ENCODE measurements around the gene KIF26A.

KIF26A gene

GRCh38 chr14:104194716-104195115, 56.3 kb downstream of the KIF26A start:
- TF ChIP-seq CTCF (IDR thresholded peaks at IDR 0.05; ENCODE audit: borderline replicate concordance, insufficient read depth, low read depth, low read length) = no peak
- H3K4me3 ChIP-seq (ENCODE audit: low read depth, low read length) = no peak overlapping the region

- no peak for TF ChIP-seq CTCF (IDR thresholded peaks at IDR 0.05; ENCODE audit: borderline replicate concordance, insufficient read depth, low read depth, low read length)
- H3K4me3 ChIP-seq (ENCODE audit: low read depth, low read length) = no peak overlapping the region
These were observed 57.0 kb downstream of the KIF26A start for GRCh38 chr14:104195361-104195760.

GRCh38 chr14:104195878-104196277, 57.5 kb downstream of the KIF26A start:
- no peak overlapping the region for H3K4me3 ChIP-seq (ENCODE audit: low read depth, low read length)
- no peak for TF ChIP-seq CTCF (IDR thresholded peaks at IDR 0.05; ENCODE audit: borderline replicate concordance, insufficient read depth, low read depth, low read length)

- H3K4me3 ChIP-seq (ENCODE audit: low read depth, low read length) = no peak overlapping the region
These were observed 58.2 kb downstream of the KIF26A start for GRCh38 chr14:104196461-104197140.

GRCh38 chr14:104197449-104198247, 59.3 kb downstream of the KIF26A start:
- TF ChIP-seq CTCF (IDR thresholded peaks at IDR 0.05; ENCODE audit: borderline replicate concordance, insufficient read depth, low read depth, low read length) = no peak
- H3K4me3 ChIP-seq (ENCODE audit: low read depth, low read length) = no peak overlapping the region

More at GRCh38 chr14:104196461-104197140, 58.2 kb downstream of the KIF26A start:
- TF ChIP-seq CTCF (IDR thresholded peaks at IDR 0.05; ENCODE audit: borderline replicate concordance, insufficient read depth, low read depth, low read length) = no peak

GRCh38 chr14:104199266-104199895, 61.0 kb downstream of the KIF26A start:
- TF ChIP-seq CTCF (IDR thresholded peaks at IDR 0.05; ENCODE audit: borderline replicate concordance, insufficient read depth, low read depth, low read length) = no peak

More at GRCh38 chr14:104199266-104199895, 61.0 kb downstream of the KIF26A start:
- no peak overlapping the region for H3K4me3 ChIP-seq (ENCODE audit: low read depth, low read length)
